ENCODE results near the gene LYG1.

Gene LYG1

DNA sequence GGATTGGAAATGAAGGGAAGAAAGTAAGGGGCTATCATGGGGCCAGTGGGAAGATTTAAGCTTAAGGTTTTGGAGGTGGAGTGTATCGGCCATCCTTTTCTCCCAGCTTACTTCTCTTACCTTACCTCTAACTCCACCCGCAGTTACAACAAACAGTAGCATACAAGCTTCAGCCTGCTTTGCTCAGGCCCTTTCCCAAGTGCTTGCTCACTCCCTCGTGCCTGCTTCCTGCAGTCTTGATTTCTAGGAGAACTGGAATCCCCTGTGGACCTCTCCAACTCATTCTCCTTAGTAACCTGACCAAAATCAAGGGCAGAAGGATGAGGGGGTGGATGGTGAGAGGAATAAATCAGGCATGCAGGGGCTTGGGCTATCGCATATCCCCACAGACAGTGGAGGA, 39.8 kb downstream of the LYG1 start:
- no peak for DNase-seq

DNA sequence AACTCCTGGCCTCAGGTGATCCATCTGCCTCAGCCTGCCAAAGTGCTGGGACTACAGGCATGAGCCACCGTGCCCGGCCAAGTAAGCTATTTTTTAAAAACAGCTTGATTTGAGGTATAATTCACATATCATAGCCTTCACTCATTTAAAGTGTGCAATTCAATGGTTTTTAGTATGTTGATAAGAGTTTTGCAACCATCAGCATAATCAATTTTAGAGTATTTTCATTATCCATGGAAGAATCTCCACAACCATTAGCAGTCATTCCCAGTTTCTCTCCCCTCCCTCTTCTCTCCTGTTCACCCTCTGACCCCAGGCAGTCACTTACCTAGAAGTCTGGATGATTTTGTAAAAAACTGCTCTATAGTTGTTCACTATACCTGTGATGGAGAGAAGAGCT, 40.8 kb downstream of the LYG1 start:
- no peak for DNase-seq

DNA sequence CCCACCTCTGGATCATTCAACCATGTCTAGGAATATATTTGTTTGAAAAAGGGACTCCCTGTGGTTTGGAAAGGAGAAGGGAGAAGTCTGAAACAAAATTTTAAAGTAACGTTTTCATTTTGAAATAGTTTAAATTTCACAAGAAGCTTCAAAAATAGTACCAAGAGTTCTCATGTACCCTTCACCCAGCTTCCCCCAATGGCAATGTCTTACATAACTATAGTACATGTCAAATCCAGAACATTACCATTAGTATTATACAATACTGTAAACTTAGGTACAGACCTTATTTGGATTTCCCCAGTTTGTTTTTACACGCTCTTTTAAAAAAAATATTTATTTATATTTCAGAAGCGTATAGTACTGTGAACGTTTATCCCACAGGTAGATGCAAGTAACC, 41.5 kb downstream of the LYG1 start:
- DNase-seq: no peak

DNA sequence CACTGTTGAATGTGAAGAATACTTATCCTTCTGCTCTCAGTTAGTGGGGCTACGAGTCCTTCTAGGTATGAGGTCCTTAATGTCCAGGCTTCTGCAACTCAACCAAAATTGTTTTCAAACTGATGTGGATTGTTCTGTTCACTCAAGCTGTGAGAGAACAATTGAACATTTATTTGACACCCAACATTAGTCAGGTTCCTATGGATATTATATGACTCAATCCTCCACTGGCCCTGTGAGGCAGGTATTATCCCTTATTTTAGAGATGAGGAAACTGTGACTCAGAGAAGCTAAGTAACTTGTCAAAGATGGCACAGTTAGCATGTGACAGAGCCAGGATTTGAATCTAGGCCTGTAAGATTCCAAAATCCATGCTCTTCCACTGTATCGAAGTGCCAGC, 44.3 kb downstream of the LYG1 start:
- no peak for DNase-seq

DNA sequence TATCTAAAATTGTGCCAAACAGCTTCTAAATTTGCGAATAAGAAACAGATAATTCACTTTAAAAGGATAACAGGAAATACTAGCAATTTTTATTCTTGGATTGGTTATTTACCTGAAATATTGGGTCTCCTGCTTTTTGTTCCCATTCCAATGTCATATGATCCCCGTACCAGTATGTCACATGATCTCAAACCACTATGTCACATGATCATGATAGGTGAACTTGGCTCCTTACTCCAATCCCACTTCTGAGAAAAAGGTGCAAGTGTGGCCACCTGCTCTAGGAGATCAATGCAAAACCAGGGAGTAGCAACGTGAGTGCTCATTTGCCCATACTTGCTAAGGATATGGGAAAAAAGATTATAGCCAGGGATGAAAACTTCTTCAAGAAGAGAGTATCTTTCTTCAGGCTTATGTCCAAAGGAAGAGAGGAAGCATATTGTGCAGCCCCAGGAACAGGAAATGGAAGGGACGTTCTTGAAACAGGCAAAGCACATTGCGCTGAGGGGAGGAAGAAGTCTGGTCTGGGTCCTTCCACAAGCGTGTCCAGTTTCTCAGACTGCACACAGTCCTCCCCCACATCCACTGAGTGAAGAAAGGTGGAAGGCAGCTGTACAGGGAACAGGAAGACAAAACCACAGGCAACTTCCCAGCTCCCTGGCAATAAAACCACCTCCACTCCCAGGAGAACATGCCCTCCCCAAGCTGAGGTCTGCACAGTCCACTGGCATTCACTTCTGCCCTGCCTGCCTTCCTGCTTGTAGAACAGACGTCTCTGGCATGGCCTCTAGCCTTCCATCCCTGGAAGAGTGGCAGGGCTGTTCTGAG, 45.3 kb downstream of the LYG1 start, which contains the start of gene LYG2:
Gene LYG2, minus strand, starts transcription at position 176 of the 828 bp plus-strand sequence. CDS start 1,406 bp downstream, outside the sequence.
- no peak for DNase-seq

DNA sequence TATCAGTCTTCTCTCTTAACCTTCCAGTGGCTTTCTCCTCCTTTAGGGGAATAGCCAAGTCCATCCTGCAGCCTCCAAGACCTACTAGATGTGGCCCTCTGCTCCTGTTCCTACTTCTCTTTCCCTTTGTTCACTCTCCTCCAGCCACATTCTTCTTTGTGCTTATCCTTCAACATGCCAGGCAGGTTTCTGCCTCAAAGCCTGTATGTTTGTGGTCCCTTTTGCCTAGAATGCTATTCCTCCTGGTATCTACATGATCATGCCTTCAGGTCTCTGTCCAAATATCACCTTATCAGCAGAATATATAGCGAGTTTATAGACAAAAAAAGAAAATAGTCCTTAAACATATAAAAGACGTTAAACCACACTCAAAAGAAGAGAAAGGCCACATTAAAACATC, 51.0 kb downstream of the LYG1 start:
- DNase-seq: no peak

DNA sequence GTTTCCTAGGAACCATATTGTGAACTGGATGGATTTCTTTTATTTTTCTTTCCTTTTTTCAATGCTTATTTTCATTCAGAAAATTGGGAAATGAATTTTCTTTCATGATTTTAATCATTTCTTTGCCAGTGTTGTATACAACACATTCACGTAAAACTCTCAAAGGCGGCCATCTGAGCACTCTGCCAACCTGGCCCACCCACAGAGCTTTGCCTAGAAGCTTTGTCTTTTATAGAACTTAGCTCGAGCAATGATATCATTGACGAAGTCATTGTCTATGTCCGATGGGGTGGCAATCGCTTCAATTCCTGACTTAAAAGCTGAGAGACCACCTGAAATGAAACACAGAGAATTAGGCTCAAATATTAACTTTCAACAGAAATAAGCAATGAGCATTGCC, 58.8 kb downstream of the LYG1 start:
- no peak for DNase-seq

DNA sequence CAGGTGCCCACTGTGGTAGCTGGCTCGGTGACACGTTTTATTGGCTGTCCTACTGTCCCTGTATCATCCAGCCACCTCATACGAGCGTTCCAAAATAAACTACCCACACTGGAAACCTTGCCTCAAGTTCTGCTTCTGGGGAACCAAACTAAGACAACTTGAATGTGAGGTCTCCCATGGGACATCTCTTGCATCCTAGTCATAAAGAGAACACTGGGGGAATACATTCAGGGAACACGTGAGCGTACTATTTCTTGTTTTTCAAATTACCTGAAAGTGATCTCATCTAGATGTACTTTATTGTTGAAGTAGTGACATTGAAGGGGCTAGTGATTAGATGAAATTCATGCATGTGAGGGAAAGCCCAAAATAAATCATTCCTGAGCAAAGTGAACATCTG, 60.6 kb downstream of the LYG1 start:
- no peak for DNase-seq

DNA sequence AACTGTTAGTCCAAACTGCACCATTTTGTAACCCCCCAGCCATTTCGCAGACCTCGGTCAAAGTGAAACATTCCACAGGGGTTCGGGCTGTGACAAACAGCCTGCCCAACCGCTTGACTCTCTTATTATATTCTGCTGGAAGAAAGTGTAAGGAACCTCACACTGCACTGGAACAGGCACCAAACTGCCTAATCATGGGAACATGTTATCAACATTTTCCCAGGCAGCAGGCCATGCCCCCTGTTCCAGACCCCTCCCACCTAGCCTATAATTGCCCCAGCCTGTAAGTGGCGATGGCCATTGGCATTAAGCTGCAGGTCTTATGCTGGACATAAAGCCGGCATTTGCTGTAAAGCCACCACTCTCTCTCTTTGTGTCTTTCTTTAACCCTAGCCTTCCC, 62.4 kb downstream of the LYG1 start:
- no peak for DNase-seq

All from NCI-H1105 (cell line).